Smooth muscle cell (in vitro differentiated cells): ENCODE data around the gene CAVIN1. TPM values are rescaled to one million over a fixed set of nuclear protein-coding genes. Genes with fewer than 3 reads are reported as not detected.

ENCODE experiments used
- DNase-seq: peaks from one replicate; lab custom pipeline; 2025; ENCODE audit not compliant: unreplicated experiment; lab: John Stamatoyannopoulos, UW
- H2AFZ ChIP-seq: fragments of 200-600 bp; sonication (generic); 2 replicates; pipeline ENCODE4 v1.6.0; 2016; ENCODE audit warnings: antibody characterized with exemption, low read depth, mild to moderate bottlenecking
- H3F3A ChIP-seq: fragments of 200-600 bp; sonication (generic); 2 replicates; pipeline ENCODE4 v1.6.0; 2017; ENCODE audit warnings: antibody characterized with exemption, low read depth
- H3K27ac ChIP-seq: fragments of 200-600 bp; sonication (generic); 2 replicates; pipeline ENCODE4 v1.5.1; 2016; ENCODE audit warnings: low read depth, mild to moderate bottlenecking
- H3K27me3 ChIP-seq: fragments of 200-600 bp; sonication (generic); 2 replicates; pipeline ENCODE4 v1.6.1; 2016; ENCODE audit warnings: low read depth, mild to moderate bottlenecking
- H3K36me3 ChIP-seq: fragments of 200-600 bp; sonication (generic); 2 replicates; pipeline ENCODE4 v1.5.1; 2016; ENCODE audit warnings: low read depth
- H3K4me1 ChIP-seq: fragments of 200-600 bp; sonication (generic); 2 replicates; pipeline ENCODE4 v1.5.1; 2016; ENCODE audit warnings: low read depth
- H3K4me2 ChIP-seq: fragments of 200-600 bp; sonication (generic); 2 replicates; pipeline ENCODE4 v1.6.0; 2016; ENCODE audit warnings: mild to moderate bottlenecking
- H3K4me3 ChIP-seq: fragments of 200-600 bp; sonication (generic); 2 replicates; pipeline ENCODE4 v1.5.1; 2016; ENCODE audit warnings: mild to moderate bottlenecking
- H3K79me2 ChIP-seq: fragments of 200-600 bp; sonication (generic); 2 replicates; pipeline ENCODE4 v1.6.0; 2016; ENCODE audit warnings: low read depth, mild to moderate bottlenecking
- H3K9ac ChIP-seq: fragments of 200-600 bp; sonication (generic); 2 replicates; pipeline ENCODE4 v1.6.0; 2016; ENCODE audit warnings: low read depth
- H3K9me3 ChIP-seq: fragments of 200-600 bp; sonication (generic); replicated peaks from 2 replicates; pipeline ENCODE4 v1.5.1; 2016; ENCODE audit warnings: low read depth
- H4K20me1 ChIP-seq: fragments of 200-600 bp; sonication (generic); 2 replicates; pipeline ENCODE4 v1.6.0; 2016; ENCODE audit warnings: low read depth
- WGBS: methylation state at CpG from one replicate; pipeline ENCODE4 v1.1.7; 2016; ENCODE audit warnings: low lambda C conversion rate; 5-methylcytosine and 5-hydroxymethylcytosine counted together
- polyA plus RNA-seq: library from polyadenylated mRNA; unstranded; fragments of >200 nt; fragmentation: Nextera tagmentation; extraction: Ambion mirVana; gene quantifications from 2 replicates; pipeline ENCODE4 v1.2.1, GENCODE V29; 2016
- small RNA-seq: library from RNA; depleted of rRNA; stranded (forward); fragments of <200 nt; gene quantifications from one replicate; pipeline ENCODE3, GENCODE V24; 2014
- total RNA-seq: library from RNA; depleted of rRNA; stranded (reverse); fragments of >200 nt; gene quantifications from 2 replicates; pipeline ENCODE4 v1.2.3, GENCODE V29; 2014
- TF ChIP-seq, protein P1 (sequence below): fragments of 200-600 bp; sonication (generic); IDR thresholded peaks from 2 replicates; pipeline ENCODE4 v1.5.1; 2017; ENCODE audit warnings: borderline replicate concordance, mild to moderate bottlenecking, antibody characterized with exemption; ENCODE audit not compliant: insufficient read depth, poor library complexity, severe bottlenecking

CAVIN1 gene
- total and polyA plus RNA-seq, 2 experiments from 2014 or later = 116 to 255 TPM

DNA sequence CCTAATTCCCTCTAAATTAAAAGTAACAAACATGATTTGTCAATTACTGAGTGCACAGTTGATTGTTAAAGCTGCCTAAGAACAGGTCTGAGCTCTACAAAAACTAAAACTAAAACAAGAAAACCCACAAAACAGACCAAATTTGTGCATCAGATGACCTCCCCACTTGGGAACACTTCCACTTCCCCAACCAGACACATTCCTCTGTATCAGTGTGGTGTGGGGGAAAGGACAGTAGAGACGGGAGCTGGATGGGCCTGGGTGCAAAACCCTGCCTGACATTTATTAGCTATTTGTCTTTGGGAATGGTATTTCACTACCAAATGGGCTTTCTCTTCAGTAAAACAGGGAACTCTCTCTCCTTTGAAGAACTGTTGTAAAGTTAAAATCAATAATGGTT is 64.6 kb downstream of the CAVIN1 start:
- H4K20me1 ChIP-seq = peaks cover 100% of the 10 kb centered on the region
- H3K4me1 ChIP-seq = no peaks in the 10 kb centered on the region
- H3K4me2 ChIP-seq = no peak overlapping the region
- no peak overlapping the region for H3K27ac ChIP-seq
- no peaks in the 10 kb centered on the region for H3K9me3 ChIP-seq
- no peak overlapping the region for H3K4me3 ChIP-seq
- TF ChIP-seq, protein P1, sequence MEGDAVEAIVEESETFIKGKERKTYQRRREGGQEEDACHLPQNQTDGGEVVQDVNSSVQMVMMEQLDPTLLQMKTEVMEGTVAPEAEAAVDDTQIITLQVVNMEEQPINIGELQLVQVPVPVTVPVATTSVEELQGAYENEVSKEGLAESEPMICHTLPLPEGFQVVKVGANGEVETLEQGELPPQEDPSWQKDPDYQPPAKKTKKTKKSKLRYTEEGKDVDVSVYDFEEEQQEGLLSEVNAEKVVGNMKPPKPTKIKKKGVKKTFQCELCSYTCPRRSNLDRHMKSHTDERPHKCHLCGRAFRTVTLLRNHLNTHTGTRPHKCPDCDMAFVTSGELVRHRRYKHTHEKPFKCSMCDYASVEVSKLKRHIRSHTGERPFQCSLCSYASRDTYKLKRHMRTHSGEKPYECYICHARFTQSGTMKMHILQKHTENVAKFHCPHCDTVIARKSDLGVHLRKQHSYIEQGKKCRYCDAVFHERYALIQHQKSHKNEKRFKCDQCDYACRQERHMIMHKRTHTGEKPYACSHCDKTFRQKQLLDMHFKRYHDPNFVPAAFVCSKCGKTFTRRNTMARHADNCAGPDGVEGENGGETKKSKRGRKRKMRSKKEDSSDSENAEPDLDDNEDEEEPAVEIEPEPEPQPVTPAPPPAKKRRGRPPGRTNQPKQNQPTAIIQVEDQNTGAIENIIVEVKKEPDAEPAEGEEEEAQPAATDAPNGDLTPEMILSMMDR = no peak
- WGBS = 42% methylated on average over 1 of the region's 1 CpG
- no peak for DNase-seq
- H3K79me2 ChIP-seq = peaks cover 90% of the 10 kb centered on the region
- H2AFZ ChIP-seq = no peak overlapping the region
- no peaks in the 10 kb centered on the region for H3F3A ChIP-seq
- H3K9ac ChIP-seq = no peak overlapping the region
- H3K27me3 ChIP-seq = no peaks in the 10 kb centered on the region
- peaks cover 2% of the 10 kb centered on the region for H3K36me3 ChIP-seq

DNA sequence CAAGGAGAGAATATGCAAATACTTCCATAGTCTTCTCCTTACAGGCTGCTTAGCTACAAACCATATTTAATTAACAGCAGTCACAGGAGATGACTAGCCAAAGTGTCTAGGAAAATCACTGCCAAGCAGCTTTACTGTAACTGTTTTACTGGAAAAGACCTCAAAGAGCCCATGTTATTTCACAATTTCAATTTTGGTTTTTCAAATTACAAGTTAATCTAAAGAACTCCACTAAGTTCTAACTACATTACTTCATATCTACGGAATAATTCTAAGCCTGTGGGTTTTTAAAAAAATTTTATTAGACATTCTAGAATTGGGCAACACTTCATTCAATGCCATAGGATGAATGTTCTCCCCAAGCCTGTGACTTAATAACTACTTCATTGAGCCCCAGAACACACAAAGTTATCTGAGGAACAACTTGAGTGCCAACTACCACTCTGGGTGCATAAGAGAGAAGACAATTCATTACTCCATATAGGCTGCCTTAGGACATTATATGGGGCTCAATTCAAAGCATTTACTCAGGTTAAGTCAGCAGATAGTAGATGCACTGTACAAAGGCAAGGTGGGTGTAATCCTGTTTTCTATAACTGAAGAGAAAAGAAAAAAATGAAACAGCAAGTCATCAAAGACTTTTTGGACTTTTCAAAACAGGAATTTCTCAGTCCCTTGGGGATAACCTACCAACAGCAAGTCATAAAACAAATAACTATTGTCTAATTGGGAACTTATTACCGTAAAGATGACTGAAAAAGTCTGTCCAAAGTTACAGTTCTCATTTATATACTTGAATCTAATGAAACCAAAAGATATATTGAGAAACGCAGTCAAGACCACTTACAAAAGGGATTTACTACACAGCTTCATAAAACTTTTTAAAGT is 67.9 kb downstream of the CAVIN1 start:
- Histone ChIP-seq H3K4me1 (no peaks in the 10 kb centered on the region), H4K20me1 (peaks cover 100% of the 10 kb centered on the region), H3K27ac (peak overlapping the region; percentile 62), H3K4me3 (no peak overlapping the region), H3K79me2 (peaks cover 90% of the 10 kb centered on the region), H2AFZ (no peak overlapping the region), H3K27me3 (no peaks in the 10 kb centered on the region), H3K36me3 (peaks cover 2% of the 10 kb centered on the region), H3K4me2 (peak overlapping the region; percentile 47), H3K9me3 (no peaks in the 10 kb centered on the region), H3F3A (no peaks in the 10 kb centered on the region), H3K9ac (no peak overlapping the region)
- 61% methylated on average over 3 of the region's 3 CpGs for WGBS
- no peak for DNase-seq
- TF ChIP-seq, protein P1 = no peak

Small RNA genes within 50 kb of the gene (small RNA-seq; reads per million reads assigned to genes)
- not detected for gene RNU7-97P

Other genes with a start within 250 kb of the CAVIN1 start
- gene KCNH4, start 242.1 kb downstream of the CAVIN1 start, total RNA-seq = not detected in 2 replicates
- not detected in 2 replicates for gene KCNH4, start 242.1 kb downstream of the CAVIN1 start, polyA plus RNA-seq
- not detected in 2 replicates for gene HCRT, start 237.8 kb downstream of the CAVIN1 start, total RNA-seq
- not detected in 2 replicates for gene HCRT, start 237.8 kb downstream of the CAVIN1 start, polyA plus RNA-seq
- 0.76 and 11.5 TPM in 2 replicates for gene GHDC, start 228.8 kb downstream of the CAVIN1 start, total RNA-seq
- gene GHDC, start 228.8 kb downstream of the CAVIN1 start, polyA plus RNA-seq = 4.8 and 6.0 TPM in 2 replicates
- 10.7 and 29.3 TPM in 2 replicates for gene STAT5B, start 146.9 kb downstream of the CAVIN1 start, total RNA-seq
- gene STAT5B, start 146.9 kb downstream of the CAVIN1 start, polyA plus RNA-seq = 12.4 and 15.0 TPM in 2 replicates
- gene STAT5A, start 134.8 kb downstream of the CAVIN1 start, total RNA-seq = 1.7 and 2.6 TPM in 2 replicates
- gene STAT5A, start 134.8 kb downstream of the CAVIN1 start, polyA plus RNA-seq = 3.2 and 6.3 TPM in 2 replicates
- 85.6 and 97.7 TPM in 2 replicates for gene STAT3, start 34.8 kb downstream of the CAVIN1 start, total RNA-seq
- gene STAT3, start 34.8 kb downstream of the CAVIN1 start, polyA plus RNA-seq = 87.7 and 112 TPM in 2 replicates
- gene ATP6V0A1, start 35.6 kb upstream of the CAVIN1 start, total RNA-seq = 31.9 and 54.7 TPM in 2 replicates
- gene ATP6V0A1, start 35.6 kb upstream of the CAVIN1 start, polyA plus RNA-seq = 27.3 and 34.0 TPM in 2 replicates
- gene NAGLU, start 113.0 kb upstream of the CAVIN1 start, total RNA-seq = 23.0 and 27.2 TPM in 2 replicates
- gene NAGLU, start 113.0 kb upstream of the CAVIN1 start, polyA plus RNA-seq = 39.9 and 51.6 TPM in 2 replicates
- 0.40 TPM in 1 of 2 replicates, not detected in the other for gene HSD17B1, start 129.7 kb upstream of the CAVIN1 start, total RNA-seq
- 3.3 and 3.5 TPM in 2 replicates for gene HSD17B1, start 129.7 kb upstream of the CAVIN1 start, polyA plus RNA-seq
- gene COASY, start 138.9 kb upstream of the CAVIN1 start, total RNA-seq = 16.0 and 23.2 TPM in 2 replicates
- 65.0 and 68.2 TPM in 2 replicates for gene COASY, start 138.9 kb upstream of the CAVIN1 start, polyA plus RNA-seq
- 21.6 and 30.1 TPM in 2 replicates for gene MLX, start 143.8 kb upstream of the CAVIN1 start, total RNA-seq
- gene MLX, start 143.8 kb upstream of the CAVIN1 start, polyA plus RNA-seq = 21.1 and 26.4 TPM in 2 replicates
- gene PSMC3IP, start 154.5 kb upstream of the CAVIN1 start, total RNA-seq = 5.2 and 5.3 TPM in 2 replicates
- gene PSMC3IP, start 154.5 kb upstream of the CAVIN1 start, polyA plus RNA-seq = 7.7 and 10.0 TPM in 2 replicates
- 40.4 and 67.8 TPM in 2 replicates for gene RETREG3, start 186.1 kb upstream of the CAVIN1 start, total RNA-seq
- 32.6 and 34.1 TPM in 2 replicates for gene RETREG3, start 186.1 kb upstream of the CAVIN1 start, polyA plus RNA-seq
- 31.6 and 38.7 TPM in 2 replicates for gene TUBG1, start 186.4 kb upstream of the CAVIN1 start, total RNA-seq
- gene TUBG1, start 186.4 kb upstream of the CAVIN1 start, polyA plus RNA-seq = 91.2 and 102 TPM in 2 replicates
- gene TUBG2, start 236.0 kb upstream of the CAVIN1 start, total RNA-seq = 23.1 and 28.2 TPM in 2 replicates
- 42.3 and 54.6 TPM in 2 replicates for gene TUBG2, start 236.0 kb upstream of the CAVIN1 start, polyA plus RNA-seq